GM21528 (cell line): ENCODE results near the gene CDH4.
"Not testable (repeated sequence)": the region's sequence is repeated elsewhere in the genome, so short reads cannot be mapped to it uniquely, and the experiment has no call there.

Experiments
- ATAC-seq: cut with Tn5 transposase; IDR thresholded peaks from one replicate; pipeline ENCODE4 v1.9.1; 2021; ENCODE audit warnings: mild to moderate bottlenecking, moderate library complexity; ENCODE audit not compliant: unreplicated experiment, low FRiP score

CDH4 gene

GRCh38 chr20:61253264-61253639, 1.2 kb downstream of the CDH4 start:
- no peak for ATAC-seq

GRCh38 chr20:61253640-61254511, 1.8 kb downstream of the CDH4 start:
- ATAC-seq, result no peak

- no peak for ATAC-seq
These were observed 3.0 kb downstream of the CDH4 start for GRCh38 chr20:61254881-61255626.

- no peak for ATAC-seq
These were observed 4.3 kb downstream of the CDH4 start for GRCh38 chr20:61256365-61256764.

GRCh38 chr20:61256824-61257223, 4.8 kb downstream of the CDH4 start:
- no peak for ATAC-seq

- no peak for ATAC-seq
These were observed 5.5 kb downstream of the CDH4 start for GRCh38 chr20:61257611-61258010.

- no peak for ATAC-seq
These were observed 7.7 kb downstream of the CDH4 start for GRCh38 chr20:61259741-61260140.

- no peak for ATAC-seq
These were observed 8.8 kb downstream of the CDH4 start for GRCh38 chr20:61260905-61261304.

GRCh38 chr20:61262036-61262435, 10.0 kb downstream of the CDH4 start:
- ATAC-seq, result no peak

GRCh38 chr20:61262514-61262913, 10.5 kb downstream of the CDH4 start:
- no peak for ATAC-seq

GRCh38 chr20:61263084-61263695, 11.1 kb downstream of the CDH4 start:
- no peak for ATAC-seq

- no peak for ATAC-seq
These were observed 11.9 kb downstream of the CDH4 start for GRCh38 chr20:61263938-61264337.

- no peak for ATAC-seq
These were observed 15.2 kb downstream of the CDH4 start for GRCh38 chr20:61267241-61267640.

GRCh38 chr20:61268024-61268423, 16.0 kb downstream of the CDH4 start:
- no peak for ATAC-seq

- no peak for ATAC-seq
These were observed 19.5 kb downstream of the CDH4 start for GRCh38 chr20:61271312-61272231.

- not testable (repeated sequence) for ATAC-seq
These were observed 21.0 kb downstream of the CDH4 start for GRCh38 chr20:61273024-61273423.

GRCh38 chr20:61273666-61274065, 21.6 kb downstream of the CDH4 start:
- ATAC-seq, result not testable (repeated sequence)

- ATAC-seq, result no peak
These were observed 22.3 kb downstream of the CDH4 start for GRCh38 chr20:61274326-61274725.

GRCh38 chr20:61278296-61278695, 26.2 kb downstream of the CDH4 start:
- ATAC-seq, result no peak

GRCh38 chr20:61279621-61280150, 27.6 kb downstream of the CDH4 start:
- ATAC-seq, result no peak
